H1 (cell line): ENCODE measurements around the gene THEM5. TPM values are rescaled to one million over a fixed set of nuclear protein-coding genes. Genes with fewer than 3 reads are reported as not detected.

Experiments
- CTCF ChIA-PET: fragments of 300-600 bp; sonication (Branson Sonifier 250); formaldehyde crosslinking; loops from one replicate; lab custom pipeline; 2021; ENCODE audit not compliant: partially characterized antibody; lab: Charles Lee
- POLR2A ChIA-PET: fragments of 300-600 bp; sonication (Branson Sonifier 250); formaldehyde crosslinking; loops from one replicate; lab custom pipeline; 2021; ENCODE audit warnings: inconsistent platforms; ENCODE audit not compliant: partially characterized antibody; lab: Charles Lee
- DNase-seq, 2 experiments: peaks; one replicate each; pipeline versions ENCODE4 v3.0.0 to v3.0.0-alpha.2; 2010 to 2022; ENCODE audit warnings: low spot score in 2 of 2, low read depth in 1 of 2, mixed read lengths in 1 of 2
- FAIRE-seq: peaks from 2 replicates; lab custom pipeline; 2011; peaks lifted over from hg19 to GRCh38; lab: Jason Lieb, UNC
- H2AFZ ChIP-seq: 2 replicates; pipeline ENCODE4 v1.8.1; 2012; ENCODE audit warnings: low read length, inconsistent platforms
- H2AK5ac ChIP-seq: 2 replicates; pipeline ENCODE4 v1.6.1; 2013; ENCODE audit warnings: low read depth, low read length
- H2BK120ac ChIP-seq: replicated peaks from 2 replicates; pipeline ENCODE3; 2013; ENCODE audit warnings: low read depth, low read length, inconsistent platforms
- H2BK12ac ChIP-seq: 2 replicates; pipeline ENCODE4 v1.6.1; 2013; ENCODE audit warnings: low read depth, low read length
- H2BK15ac ChIP-seq: 2 replicates; pipeline ENCODE4 v1.6.1; 2013; ENCODE audit warnings: low read length
- H2BK20ac ChIP-seq: 2 replicates; pipeline ENCODE4 v1.6.1; 2013; ENCODE audit warnings: low read length
- H2BK5ac ChIP-seq: 2 replicates; pipeline ENCODE4 v1.6.1; 2013; ENCODE audit warnings: low read depth, low read length
- H3K14ac ChIP-seq: 2 replicates; pipeline ENCODE4 v1.6.1; 2013; ENCODE audit warnings: inconsistent platforms; ENCODE audit not compliant: insufficient read length
- H3K18ac ChIP-seq: 2 replicates; pipeline ENCODE4 v1.6.1; 2013; ENCODE audit warnings: low read length; ENCODE audit errors: extremely low read depth
- H3K23ac ChIP-seq: 2 replicates; pipeline ENCODE4 v1.6.1; 2013; ENCODE audit warnings: inconsistent platforms; ENCODE audit not compliant: insufficient read length
- H3K23me2 ChIP-seq: 2 replicates; pipeline ENCODE4 v1.6.1; 2013; ENCODE audit warnings: low read depth, low read length
- H3K27ac ChIP-seq: 2 replicates; pipeline ENCODE4 v1.6.1; 2011; ENCODE audit warnings: low read depth, low read length, inconsistent platforms
- H3K27me3 ChIP-seq, 4 experiments: replicated peaks in 1 of 4; 1 replicate in 1 of 4; 2 replicates in 3 of 4; pipeline versions ENCODE4 v1.6.1 to v1.8.1; 2011 to 2013; ENCODE audit warnings: low read length in 3 of 4, mild to moderate bottlenecking in 3 of 4, inconsistent platforms in 2 of 4, mixed read lengths in 2 of 4, moderate library complexity in 1 of 4; ENCODE audit not compliant: control insufficient read depth in 3 of 4, insufficient read depth in 3 of 4; ENCODE audit errors: extremely low read depth in 1 of 4
- H3K36me3 ChIP-seq, 4 experiments: 2 replicates each; pipeline versions ENCODE4 v1.6.1 to v1.8.1; 2011 to 2013; ENCODE audit warnings: mild to moderate bottlenecking in 4 of 4, low read length in 3 of 4, moderate library complexity in 2 of 4, control low read depth in 1 of 4, inconsistent platforms in 1 of 4; ENCODE audit not compliant: insufficient read depth in 4 of 4, control insufficient read depth in 2 of 4
- H3K4ac ChIP-seq: replicated peaks from 2 replicates; pipeline ENCODE3; 2013; ENCODE audit warnings: low read length, low read depth, mixed read lengths, inconsistent platforms; ENCODE audit not compliant: insufficient read length
- H3K4me1 ChIP-seq, 4 experiments: replicated peaks in 1 of 4; 1 replicate in 1 of 4; 2 replicates in 3 of 4; pipeline versions ENCODE4 v1.6.1 to v1.8.1; 2011 to 2013; ENCODE audit warnings: low read length in 3 of 4, inconsistent platforms in 2 of 4, mixed read lengths in 1 of 4; ENCODE audit not compliant: insufficient read depth in 4 of 4, control insufficient read depth in 3 of 4
- H3K4me2 ChIP-seq, 2 experiments: 2 replicates each; pipeline versions ENCODE4 v1.6.1 to v1.8.1; 2011 to 2013; ENCODE audit warnings: low read depth in 2 of 2, low read length in 2 of 2, control low read depth in 1 of 2, inconsistent platforms in 1 of 2, mild to moderate bottlenecking in 1 of 2; ENCODE audit not compliant: insufficient read depth in 1 of 2
- H3K4me3 ChIP-seq, 4 experiments: fragments of 200-600, 300-600 bp in 1 of 4; sonication (generic), shearing (Covaris generic), sonication (Bioruptor Twin) in 1 of 4; 2 replicates each; pipeline versions ENCODE4 v1.5.1 to v1.8.1; 2011 to 2016; ENCODE audit warnings: low read length in 4 of 4, low read depth in 3 of 4, control low read depth in 2 of 4, inconsistent platforms in 2 of 4, mild to moderate bottlenecking in 2 of 4, mixed read lengths in 1 of 4, moderate library complexity in 1 of 4; ENCODE audit not compliant: insufficient read depth in 2 of 4; ENCODE audit errors: extremely low read depth in 1 of 4
- H3K56ac ChIP-seq: replicated peaks from 2 replicates; pipeline ENCODE3; 2013; ENCODE audit warnings: low read depth, mild to moderate bottlenecking, mixed read lengths, low read length, inconsistent platforms; ENCODE audit not compliant: insufficient read length
- H3K79me1 ChIP-seq: 2 replicates; pipeline ENCODE4 v1.6.1; 2013; ENCODE audit warnings: low read depth, low read length, control low read depth
- H3K79me2 ChIP-seq, 2 experiments: 2 replicates each; pipeline versions ENCODE4 v1.6.1 to v1.8.1; 2012 to 2013; ENCODE audit warnings: low read length in 2 of 2, mild to moderate bottlenecking in 2 of 2, inconsistent platforms in 1 of 2; ENCODE audit not compliant: insufficient read depth in 2 of 2, control insufficient read depth in 1 of 2
- H3K9ac ChIP-seq, 4 experiments: replicated peaks in 1 of 4; 1 replicate in 1 of 4; 2 replicates in 3 of 4; pipeline versions ENCODE4 v1.6.1 to v1.8.1; 2011 to 2013; ENCODE audit warnings: low read depth in 3 of 4, low read length in 3 of 4, control low read depth in 2 of 4, mild to moderate bottlenecking in 2 of 4, moderate library complexity in 2 of 4, inconsistent platforms in 1 of 4; ENCODE audit errors: extremely low read depth in 1 of 4
- H3K9me3 ChIP-seq, 2 experiments: 2 replicates each; pipeline versions ENCODE4 v1.6.1 to v1.8.1; 2012 to 2013; ENCODE audit warnings: mild to moderate bottlenecking in 2 of 2, moderate library complexity in 2 of 2, control low read depth in 1 of 2, inconsistent platforms in 1 of 2, low read depth in 1 of 2, low read length in 1 of 2, mixed read lengths in 1 of 2; ENCODE audit not compliant: insufficient read depth in 2 of 2
- H4K20me1 ChIP-seq, 2 experiments: replicated peaks in 1 of 2; 2 replicates each; pipeline versions ENCODE3 to v1.8.1; 2011 to 2013; ENCODE audit warnings: inconsistent platforms in 2 of 2, low read length in 2 of 2, mild to moderate bottlenecking in 1 of 2; ENCODE audit not compliant: insufficient read depth in 2 of 2, control insufficient read depth in 1 of 2
- H4K5ac ChIP-seq: 2 replicates; pipeline ENCODE4 v1.6.1; 2013; ENCODE audit warnings: low read length, low read depth, mixed read lengths, inconsistent platforms; ENCODE audit not compliant: insufficient read length
- H4K8ac ChIP-seq: 2 replicates; pipeline ENCODE4 v1.8.0; 2013; ENCODE audit warnings: mild to moderate bottlenecking, moderate library complexity, low read length, inconsistent platforms; ENCODE audit not compliant: insufficient read depth; ENCODE audit errors: extremely low read depth
- H4K91ac ChIP-seq: replicated peaks from 2 replicates; pipeline ENCODE3; 2013; ENCODE audit warnings: low read length, mixed read lengths, inconsistent platforms; ENCODE audit not compliant: insufficient read length
- ATF2 ChIP-seq: IDR thresholded peaks from 2 replicates; pipeline ENCODE4 v1.6.1; 2012; ENCODE audit warnings: low read length, inconsistent platforms
- CBX8 ChIP-seq: fragments of 300-800, 300-1000 bp; sonication (generic); IDR thresholded peaks from 2 replicates; pipeline ENCODE4 v1.7.1; 2016; ENCODE audit warnings: low read depth, low read length, borderline replicate concordance
- CTCF ChIP-seq, 3 experiments: IDR thresholded peaks; 1 replicate in 2 of 3; 2 replicates in 1 of 3; pipeline versions ENCODE4 v1.5.1 to v1.6.1; 2011; ENCODE audit warnings: low read length in 3 of 3, mild to moderate bottlenecking in 3 of 3, inconsistent platforms in 2 of 3, low read depth in 1 of 3, moderate library complexity in 1 of 3; ENCODE audit not compliant: insufficient read depth in 1 of 3; ENCODE audit errors: control extremely low read depth in 1 of 3
- HDAC2 ChIP-seq, 2 experiments: fragments of 300-600 bp in 1 of 2; sonication (generic) in 1 of 2; IDR thresholded peaks; 2 replicates each; pipeline ENCODE4 v1.6.1; 2011 to 2012; ENCODE audit warnings: low read depth in 2 of 2, low read length in 2 of 2, mild to moderate bottlenecking in 2 of 2, moderate library complexity in 2 of 2, borderline replicate concordance in 1 of 2, inconsistent platforms in 1 of 2
- JUND ChIP-seq: IDR thresholded peaks from 2 replicates; pipeline ENCODE4 v1.6.1; 2011; ENCODE audit warnings: mild to moderate bottlenecking, improper control_type of control experiment, low read length
- NRF1 ChIP-seq: IDR thresholded peaks from 2 replicates; pipeline ENCODE4 v1.6.1; 2011; ENCODE audit warnings: mild to moderate bottlenecking, low read depth, low read length, improper control_type of control experiment
- SIN3A ChIP-seq, 2 experiments: IDR thresholded peaks in 1 of 2; conservative IDR thresholded peaks in 1 of 2; 2 replicates each; pipeline ENCODE4 v1.6.1; 2011 to 2012; ENCODE audit warnings: low read length in 2 of 2, improper control_type of control experiment in 1 of 2, low read depth in 1 of 2, mild to moderate bottlenecking in 1 of 2
- TBP ChIP-seq: IDR thresholded peaks from 2 replicates; pipeline ENCODE4 v1.6.1; 2011; ENCODE audit warnings: low read depth, low read length, improper control_type of control experiment
- ZNF274 ChIP-seq: IDR thresholded peaks from 2 replicates; pipeline ENCODE4 v1.7.0; 2012; ENCODE audit warnings: low read length, borderline replicate concordance; ENCODE audit errors: extremely low read depth
- WGBS, 2 experiments: shearing (Covaris generic) in 1 of 2; methylation state at CpG; one replicate each; pipeline versions ENCODE4 v1.1.6 to v1.1.7; 2013 to 2015; ENCODE audit warnings: low lambda C conversion rate in 2 of 2, mixed read lengths in 2 of 2, inconsistent platforms in 1 of 2, low coverage in 1 of 2, missing lambda C conversion rate in 1 of 2; ENCODE audit not compliant: insufficient replicate concordance in 2 of 2, insufficient coverage in 1 of 2, insufficient read length in 1 of 2; ENCODE audit errors: extremely low coverage in 1 of 2, missing lambda C conversion rate in 1 of 2; 5-methylcytosine and 5-hydroxymethylcytosine counted together
- polyA plus RNA-seq, 7 experiments: library from polyadenylated mRNA; depleted of rRNA in 3 of 7; stranded (reverse) in 5 of 7; unstranded in 2 of 7; fragments of >200 nt in 5 of 7; fragments of 200-250 nt in 2 of 7; gene quantifications; 1 replicate in 5 of 7; 2 replicates in 1 of 7; 4 replicates in 1 of 7; pipeline versions ENCODE4 v1.2.1 to v1.2.3, GENCODE V29; 2011 to 2013; ENCODE audit warnings: missing spikeins in 2 of 7, mixed read lengths in 2 of 7
- total RNA-seq: library from RNA; stranded (reverse); fragmentation: NEBNext Ultra II Directional; extraction: Animal tissue kit (Norgen Biotek cat#: 25700); gene quantifications from 2 replicates; pipeline ENCODE4 v1.2.1, GENCODE V29; 2021

The THEM5 gene
- total and polyA plus RNA-seq, 2 of the 8 experiments (the other 6 are each of a cell fraction or from before 2014, with no cell fraction given), result not detected

- Histone ChIP-seq H4K5ac (no peak overlapping the region), H2AK5ac (no peak overlapping the region), H3K56ac (no peak overlapping the region), H3K23ac (no peak overlapping the region), H3K9me3 (no peaks in the 10 kb centered on the region), H2BK120ac (no peak overlapping the region), H2AFZ (no peak overlapping the region), H3K79me2 (no peaks in the 10 kb centered on the region), H2BK12ac (no peak overlapping the region), H3K23me2 (no peaks in the 10 kb centered on the region), H2BK15ac (no peak overlapping the region), H4K91ac (no peak overlapping the region), H4K20me1 (no peaks in the 10 kb centered on the region), H4K8ac (no peak overlapping the region), H2BK5ac (no peak overlapping the region), H2BK20ac (no peak overlapping the region), H3K4me2 (no peak overlapping the region), H3K9ac (no peak overlapping the region), H3K4me1 (peaks cover 0 to under 1% (median 0%) of the 10 kb centered on the region in 4 experiments; a peak in 2 of 7 replicates), H3K4ac (no peak overlapping the region), H3K36me3 (no peaks in the 10 kb centered on the region), H3K4me3 (no peak overlapping the region), H3K27me3 (no peaks in the 10 kb centered on the region), H3K27ac (no peak overlapping the region), H3K79me1 (no peaks in the 10 kb centered on the region), H3K18ac (no peak overlapping the region), H3K14ac (no peak overlapping the region)
- CTCF ChIA-PET, result interaction anchor here (0.7 to 1.0 kb wide), 3 partner anchors 22 to 73 kb away, joined by 3 read pairs; no protein-coding TSS in a partner anchor
- no peak for DNase-seq
- 80% methylated on average over 8 of the region's 8 CpGs; no CpG with 5 or more reads in 1 of the 2 experiments for WGBS, 2 experiments
- no peak for FAIRE-seq
- POLR2A ChIA-PET, result interaction anchor here (0.6 to 3.2 kb wide), 2 partner anchors 12 to 590 kb away, joined by 5 to 19 read pairs; partner anchors contain the start of gene C2CD4D
- TF ChIP-seq SIN3A (conservative IDR thresholded peaks at IDR 0.05 in 1 of 2, IDR thresholded peaks at IDR 0.05 in 1 of 2; ENCODE audit: low read depth in 1 of 2, low read length in 2 of 2) (no peak), NRF1 (no peak), JUND (no peak), HDAC2 (IDR thresholded peaks at IDR 0.05; ENCODE audit: borderline replicate concordance in 1 of 2, low read depth in 2 of 2, low read length in 2 of 2) (no peak), ZNF274 (no peak), TBP (no peak), CTCF (IDR thresholded peaks at IDR 0.05; ENCODE audit: control extremely low read depth in 1 of 3, insufficient read depth in 1 of 3, low read depth in 1 of 3, low read length in 3 of 3) (no peak), CBX8 (no peak), ATF2 (no peak)
Measured at GRCh38 chr1:151851886-151852285, 1.6 kb downstream of the THEM5 start.
